GM19043 (cell line): ENCODE data around the gene CAPN8.
A peak's percentile ranks its signal among the peaks of the same experiment; 100 is the strongest.

Source experiments
- ATAC-seq: cut with Tn5 transposase; IDR thresholded peaks from one replicate; pipeline ENCODE4 v1.9.1; 2021; ENCODE audit warnings: low read depth; ENCODE audit not compliant: unreplicated experiment

Gene CAPN8

DNA sequence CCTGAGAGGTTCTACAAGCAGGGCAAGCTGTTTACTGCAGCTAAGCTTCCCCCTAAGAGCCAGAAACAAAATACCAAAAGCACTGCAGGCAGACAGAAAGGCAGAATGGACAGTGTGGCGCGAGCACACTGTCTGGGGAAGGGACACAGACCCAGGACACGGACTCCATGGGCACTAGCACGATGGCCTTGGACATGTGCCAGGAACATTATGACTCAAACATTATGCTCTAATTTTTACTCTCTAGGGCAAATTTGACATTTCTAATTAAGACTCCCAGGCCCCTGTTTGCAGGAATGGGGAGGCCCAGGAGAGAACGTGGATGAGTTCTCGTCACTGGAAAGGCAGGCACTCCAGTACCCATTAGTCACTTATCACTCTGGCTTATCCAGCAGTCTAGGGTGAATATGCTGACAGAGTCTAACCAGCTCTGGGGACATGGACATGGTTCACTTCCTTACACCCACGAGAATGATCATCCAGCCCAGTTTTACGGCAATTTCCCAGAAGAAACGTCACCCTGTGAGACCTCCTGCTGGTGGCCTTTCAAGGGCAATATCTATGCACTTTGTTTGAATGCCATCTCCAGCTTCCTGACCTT lies 45.1 kb downstream of the CAPN8 start:
- ATAC-seq = no peak

- ATAC-seq = no peak
Observed at GRCh38 chr1:223618680-223619079, 46.8 kb downstream of the CAPN8 start.

- no peak for ATAC-seq
Observed at GRCh38 chr1:223617323-223618070, 48.0 kb downstream of the CAPN8 start.

- no peak for ATAC-seq
Observed at GRCh38 chr1:223616586-223616985, 48.9 kb downstream of the CAPN8 start.

GRCh38 chr1:223611936-223612335 lies 53.6 kb downstream of the CAPN8 start:
- ATAC-seq = no peak

- no peak for ATAC-seq
Observed at GRCh38 chr1:223609977-223610376, 55.5 kb downstream of the CAPN8 start.

DNA sequence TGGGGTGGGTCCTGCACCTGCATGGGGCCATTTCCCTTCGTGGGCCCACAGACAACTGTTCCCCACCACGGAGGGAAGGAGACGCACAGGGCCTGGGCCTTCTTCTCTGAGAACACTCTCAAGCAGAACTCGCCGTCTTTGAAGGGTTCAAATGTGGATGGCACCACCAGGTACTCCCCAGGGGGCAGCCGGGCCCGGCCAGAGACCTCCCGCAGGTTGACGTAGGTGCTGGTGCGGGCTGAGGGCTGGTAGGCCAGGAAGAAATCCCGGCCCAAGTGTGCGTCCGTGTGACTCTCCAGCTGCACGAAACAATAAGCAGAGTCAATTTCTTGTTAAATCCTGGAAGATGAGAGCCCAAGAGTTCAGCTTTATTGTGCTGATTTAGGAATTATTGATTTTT lies 56.4 kb downstream of the CAPN8 start:
- no peak for ATAC-seq

- ATAC-seq = no peak
Observed at GRCh38 chr1:223558512-223558911, 107.0 kb downstream of the CAPN8 start.

DNA sequence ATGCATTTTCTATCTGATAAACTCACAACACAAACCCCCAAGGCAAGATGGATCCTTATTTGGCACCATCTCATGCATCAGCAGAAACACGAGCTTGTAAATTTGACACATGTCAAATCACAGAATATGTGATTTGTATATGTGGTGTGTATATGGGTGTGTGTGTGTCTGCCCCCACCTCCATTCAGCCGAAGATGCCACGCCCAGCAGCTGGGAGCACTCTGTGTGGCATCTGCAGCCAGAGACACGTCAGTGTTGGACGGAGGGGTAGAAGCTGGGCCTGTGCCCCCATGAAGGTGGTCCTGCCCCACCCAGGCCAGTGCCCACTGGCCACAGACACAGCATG lies 108.4 kb downstream of the CAPN8 start:
- no peak for ATAC-seq

GRCh38 chr1:223556414-223557129 lies 108.9 kb downstream of the CAPN8 start:
- ATAC-seq = peak; percentile 72

DNA sequence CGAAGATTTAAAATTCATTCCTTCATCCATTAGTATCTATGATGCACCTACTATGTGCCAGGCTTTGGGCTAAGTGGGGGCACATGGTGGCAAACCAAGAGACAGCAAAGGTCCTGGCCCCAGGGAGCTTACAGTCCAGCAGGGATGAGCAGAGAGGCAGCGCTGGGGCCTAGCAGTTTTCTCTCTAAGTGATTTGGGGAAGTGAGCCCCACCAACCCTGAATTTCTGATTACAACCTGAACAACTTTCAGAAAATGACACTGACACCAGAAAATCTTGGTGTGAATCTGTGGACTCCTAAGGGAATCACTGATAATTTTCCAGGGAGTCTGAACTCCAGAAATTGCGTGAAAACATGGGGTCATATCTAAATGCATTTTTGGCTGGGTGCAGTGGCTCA lies 111.5 kb downstream of the CAPN8 start:
- ATAC-seq = no peak

- ATAC-seq = no peak
Observed at GRCh38 chr1:223551610-223552009, 113.9 kb downstream of the CAPN8 start.

DNA sequence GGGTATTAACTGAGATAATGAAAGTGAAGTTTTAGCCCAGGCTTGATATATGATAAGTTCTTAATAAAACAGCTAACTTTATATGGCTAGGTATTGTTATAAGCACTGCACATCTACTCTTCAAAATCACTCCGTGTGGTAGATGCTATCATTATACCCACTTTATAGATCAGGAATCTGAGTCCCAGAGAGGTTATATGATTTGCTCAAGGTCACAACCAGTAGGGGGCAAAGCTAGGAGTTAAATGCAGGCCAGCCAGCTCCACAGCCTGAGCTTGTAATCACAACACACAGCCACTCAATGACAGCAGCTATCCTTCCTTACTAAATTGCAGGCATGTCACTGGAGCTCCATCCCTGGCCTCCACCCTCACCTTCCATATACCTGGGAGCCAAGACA lies 115.8 kb downstream of the CAPN8 start:
- no peak for ATAC-seq

DNA sequence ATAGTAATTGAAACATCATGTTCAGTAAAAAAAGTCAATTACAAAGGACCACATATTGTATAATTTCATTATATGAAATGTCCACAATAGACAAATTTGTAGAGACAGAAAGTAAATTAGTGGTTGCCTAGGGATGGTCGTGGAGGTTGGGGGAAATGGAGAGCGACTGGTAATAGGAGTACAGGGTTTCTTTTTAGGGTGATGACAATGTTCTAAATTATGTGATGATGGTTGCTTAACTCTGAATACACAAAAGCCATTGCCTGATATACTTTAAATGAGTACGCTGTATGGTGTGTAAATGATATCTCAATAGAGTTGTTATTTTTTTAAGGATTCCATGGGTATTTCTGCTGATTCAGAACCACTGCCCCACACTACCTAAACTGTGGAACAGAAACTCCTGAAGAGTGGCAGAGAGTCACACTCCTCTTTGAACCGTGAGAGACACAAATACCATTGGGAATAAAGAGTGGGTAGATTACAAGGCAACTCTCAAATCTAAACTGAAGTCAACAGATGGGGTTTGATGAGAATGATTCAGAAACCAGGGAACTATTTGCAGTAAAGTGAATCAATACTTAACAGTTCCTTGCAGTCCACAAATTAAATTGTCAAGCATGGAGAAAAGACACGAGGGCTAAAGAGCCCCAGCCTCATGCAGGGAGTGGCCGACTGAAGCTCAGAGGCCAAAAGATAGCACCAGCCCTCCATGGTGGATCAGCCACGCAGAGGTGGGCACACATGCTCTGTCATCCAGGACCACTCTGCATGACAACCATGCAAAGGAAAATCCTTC lies 118.0 kb downstream of the CAPN8 start:
- ATAC-seq = no peak

DNA sequence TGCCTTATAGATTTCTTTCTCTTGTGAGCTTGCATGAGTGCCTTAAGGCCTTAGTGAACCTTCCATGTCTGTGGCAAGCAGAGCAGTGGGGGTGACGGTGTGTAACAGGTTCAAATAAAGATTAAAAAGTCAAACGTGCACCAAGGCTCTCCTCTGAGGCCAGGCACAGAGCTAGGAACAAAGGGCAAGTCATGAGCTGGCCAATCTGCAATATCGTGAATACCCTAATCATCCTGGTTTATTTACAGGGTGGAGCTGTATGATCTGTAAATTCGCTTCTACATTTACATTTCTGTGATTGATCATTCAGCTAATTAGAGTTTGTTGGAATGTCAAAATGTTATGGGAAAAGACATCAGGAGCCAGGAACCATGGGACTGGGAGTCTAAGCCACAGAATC lies 120.2 kb downstream of the CAPN8 start:
- no peak for ATAC-seq

GRCh38 chr1:223543560-223543959 lies 121.9 kb downstream of the CAPN8 start:
- ATAC-seq = no peak

DNA sequence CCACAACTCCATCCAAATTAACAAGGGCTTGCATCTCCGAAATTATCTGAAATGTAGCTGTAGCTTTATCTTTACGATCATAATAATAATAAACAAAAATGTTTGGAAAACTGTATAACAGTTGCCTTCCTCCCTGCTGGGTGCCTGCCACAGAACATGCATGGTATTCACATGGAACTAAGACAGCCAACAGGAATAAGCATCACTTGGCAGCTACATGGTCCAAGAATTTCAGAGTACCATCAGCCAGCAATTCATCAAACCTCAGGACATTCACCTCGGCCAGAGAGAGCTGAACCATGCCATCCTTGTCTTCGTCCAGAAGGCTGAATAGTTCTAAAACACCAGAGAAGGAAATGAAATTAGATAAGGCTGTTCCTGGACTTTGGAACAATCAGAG lies 122.7 kb downstream of the CAPN8 start:
- ATAC-seq = no peak

DNA sequence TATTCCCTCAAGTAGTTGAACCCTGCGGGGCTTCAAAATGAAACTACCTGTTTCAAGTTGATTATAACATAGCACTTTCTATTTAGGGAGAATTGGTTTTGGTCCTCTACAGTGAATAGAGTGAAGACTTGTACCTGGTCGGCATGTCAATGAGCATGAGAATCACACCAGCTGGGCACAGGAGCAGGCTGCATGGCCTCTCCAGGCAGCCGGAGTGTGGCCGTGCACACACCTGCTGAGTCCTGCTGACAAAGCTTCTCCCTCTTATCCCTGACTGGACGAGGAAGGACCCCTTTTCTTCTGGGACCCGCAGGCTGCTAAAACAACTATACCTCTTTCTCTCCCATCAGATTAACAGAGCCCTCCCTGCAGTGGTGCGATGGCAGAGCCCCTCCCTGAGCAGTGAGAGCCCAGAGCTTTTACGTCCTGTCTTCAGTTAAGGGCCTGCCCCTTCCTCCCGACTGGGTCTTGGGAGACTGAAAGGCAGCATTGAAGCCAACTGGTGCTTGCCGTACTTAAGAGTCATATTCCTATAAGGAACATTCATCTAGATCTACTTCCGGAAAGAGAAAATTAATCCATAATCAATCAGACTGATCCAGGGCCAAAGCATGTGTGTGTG lies 124.9 kb downstream of the CAPN8 start:
- ATAC-seq = no peak

GRCh38 chr1:223539750-223540149 lies 125.8 kb downstream of the CAPN8 start:
- no peak for ATAC-seq

GRCh38 chr1:223538981-223539380 lies 126.5 kb downstream of the CAPN8 start:
- no peak for ATAC-seq

GRCh38 chr1:223535319-223535718 lies 130.2 kb downstream of the CAPN8 start:
- no peak for ATAC-seq
